T-cell (primary cell): ENCODE data around the gene HSD17B2. TPM values are rescaled to one million over a fixed set of nuclear protein-coding genes. Genes with fewer than 3 reads are reported as not detected.
"Not testable (repeated sequence)": the region's sequence is repeated elsewhere in the genome, so short reads cannot be mapped to it uniquely, and the experiment has no call there.

Source experiments
- ATAC-seq, 4 experiments: fragments of 200-7000 bp in 3 of 4; fragments of 150-1000 bp in 1 of 4; cut with Tn5 transposase; replicated peaks in 1 of 4; 1 replicate in 3 of 4; 2 replicates in 1 of 4; pipeline ENCODE4 v1.10.0; 2021; ENCODE audit warnings: moderate library complexity in 3 of 4, mild to moderate bottlenecking in 2 of 4, moderate number of reproducible peaks in 1 of 4
- CTCF ChIA-PET, 2 donors: fragments of 300-600 bp; sonication (Branson Sonifier 250); formaldehyde crosslinking; loops; one replicate each; lab custom pipeline; 2022; ENCODE audit warnings: antibody characterized with exemption in 2 of 2; lab: Charles Lee
- POLR2A ChIA-PET, 2 donors: fragments of 300-600 bp; sonication (Branson Sonifier 250); formaldehyde crosslinking; loops; one replicate each; lab custom pipeline; 2022; ENCODE audit warnings: antibody characterized with exemption in 2 of 2; lab: Charles Lee
- DNase-seq, 35 experiments: peaks; one replicate each; pipeline versions ENCODE4 v3.0.0 to v3.0.0-alpha.2; 2013 to 2023
- H3K27ac ChIP-seq: one replicate; pipeline ENCODE4 v1.5.1; 2013; ENCODE audit warnings: low read length
- H3K27me3 ChIP-seq, 2 experiments: replicated peaks in 1 of 2; 1 replicate in 1 of 2; 2 replicates in 1 of 2; pipeline versions ENCODE4 v1.6.1 to v1.7.0; 2013; ENCODE audit warnings: low read length in 1 of 2, mixed read lengths in 1 of 2; ENCODE audit not compliant: control insufficient read depth in 2 of 2, insufficient read depth in 2 of 2; ENCODE audit errors: extremely low read depth in 1 of 2
- H3K36me3 ChIP-seq, 2 donors: 1 replicate in 1 of 2; 2 replicates in 1 of 2; pipeline versions ENCODE4 v1.6.1 to v1.7.0; 2013; ENCODE audit warnings: low read length in 1 of 2; ENCODE audit not compliant: control insufficient read depth in 2 of 2, insufficient read depth in 1 of 2; ENCODE audit errors: extremely low read depth in 1 of 2
- H3K4me1 ChIP-seq, 2 experiments: 1 replicate in 1 of 2; 2 replicates in 1 of 2; pipeline versions ENCODE4 v1.6.1 to v1.7.0; 2013; ENCODE audit warnings: low read length in 2 of 2, mixed read lengths in 1 of 2; ENCODE audit not compliant: insufficient read depth in 2 of 2, control insufficient read depth in 1 of 2; ENCODE audit errors: extremely low read depth in 1 of 2
- H3K4me3 ChIP-seq, 2 donors: 1 replicate in 1 of 2; 2 replicates in 1 of 2; pipeline versions ENCODE4 v1.5.1 to v1.7.0; 2013; ENCODE audit warnings: mild to moderate bottlenecking in 2 of 2, low read length in 1 of 2, moderate library complexity in 1 of 2; ENCODE audit not compliant: control insufficient read depth in 1 of 2; ENCODE audit errors: extremely low read depth in 1 of 2
- H3K9me3 ChIP-seq: 2 replicates; pipeline ENCODE4 v1.7.0; 2013
- H3K27ac Mint-ChIP-seq, 2 donors: one replicate each; pipeline ENCODE4 v1.8.0; 2020 to 2021; ENCODE audit warnings: mild to moderate bottlenecking in 2 of 2, mixed read lengths in 2 of 2
- H3K27me3 Mint-ChIP-seq, 2 donors: one replicate each; pipeline ENCODE4 v1.8.0; 2021 to 2022; ENCODE audit warnings: mixed read lengths in 2 of 2
- H3K36me3 Mint-ChIP-seq: one replicate; pipeline ENCODE4 v1.8.0; 2021; ENCODE audit warnings: mixed read lengths
- H3K4me1 Mint-ChIP-seq, 3 donors: one replicate each; pipeline ENCODE4 v1.8.0; 2020 to 2022; ENCODE audit warnings: mixed read lengths in 3 of 3, mild to moderate bottlenecking in 1 of 3
- H3K4me3 Mint-ChIP-seq, 3 donors: one replicate each; pipeline ENCODE4 v1.8.0; 2020 to 2022; ENCODE audit warnings: mild to moderate bottlenecking in 3 of 3, mixed read lengths in 3 of 3, moderate library complexity in 3 of 3
- H3K9me3 Mint-ChIP-seq, 3 donors: one replicate each; pipeline ENCODE4 v1.8.0; 2020 to 2022; ENCODE audit warnings: mixed read lengths in 3 of 3
- WGBS: methylation state at CpG from one replicate; pipeline ENCODE4 v1.1.5; 2013; ENCODE audit warnings: missing lambda C conversion rate; ENCODE audit not compliant: insufficient coverage; 5-methylcytosine and 5-hydroxymethylcytosine counted together
- total RNA-seq, 35 experiments: library from RNA in 6 of 35; stranded (reverse) in 6 of 35; fragments of 120-200 nt in 1 of 35; gene quantifications; one replicate each; pipeline versions ENCODE4 v1.2.1 to v1.2.4 and lab custom pipeline; 2013 to 2026

Gene HSD17B2
- total RNA-seq, 5 donors from 2014 or later (not counting 1 experiment from before 2014, with no cell fraction given) = not detected

GRCh38 chr16:82007189-82007588 lies 27.9 kb upstream of the HSD17B2 start:
- peaks cover 3 to 14% of the 10 kb centered on the region in 2 experiments for H3K4me1 ChIP-seq
- Mint-ChIP-seq H3K9me3 (peaks cover 0 to 8% (median 0%) of the 10 kb centered on the region in 3 donors), H3K4me3 (no peak overlapping the region), H3K27ac (no peak overlapping the region), H3K4me1 (peaks cover 14 to 36% (median 22%) of the 10 kb centered on the region in 3 donors), H3K36me3 (peaks cover 22% of the 10 kb centered on the region), H3K27me3 (peaks cover 0 to 14% of the 10 kb centered on the region in 2 donors)
- H3K27me3 ChIP-seq = no peaks in the 10 kb centered on the region
- ChIA-PET CTCF (interaction anchor here in 1 of 2 donors (0.6 kb wide), 1 partner anchor 120 kb away, joined by 3 read pairs; no protein-coding TSS in a partner anchor), POLR2A (no interaction called here)
- no peak overlapping the region for H3K27ac ChIP-seq
- peaks cover 0 to 7% of the 10 kb centered on the region in 2 donors for H3K36me3 ChIP-seq
- 100% methylated on average over 1 of the region's 2 CpGs for WGBS
- ATAC-seq (no peak), DNase-seq (no peak)
- H3K4me3 ChIP-seq = no peak overlapping the region
- H3K9me3 ChIP-seq = no peaks in the 10 kb centered on the region

- Histone ChIP-seq H3K27me3 (peaks cover 0 to 2% of the 10 kb centered on the region in 2 experiments), H3K9me3 (no peaks in the 10 kb centered on the region), H3K36me3 (peaks cover 0 to 2% of the 10 kb centered on the region in 2 donors), H3K27ac (no peak overlapping the region), H3K4me1 (peaks cover 3 to 14% of the 10 kb centered on the region in 2 experiments), H3K4me3 (no peak overlapping the region)
- peaks cover 8 to 22% of the 10 kb centered on the region in 2 donors for H3K27me3 Mint-ChIP-seq
- ChIA-PET POLR2A (no interaction called here), CTCF (no interaction called here)
- H3K9me3 Mint-ChIP-seq = peaks cover 0 to 8% (median 0%) of the 10 kb centered on the region in 3 donors
- H3K4me1 Mint-ChIP-seq = peaks cover 14 to 36% (median 22%) of the 10 kb centered on the region in 3 donors
- no peak overlapping the region for H3K27ac Mint-ChIP-seq
- WGBS = 97% methylated on average over 3 of the region's 9 CpGs
- DNase-seq (no peak), ATAC-seq (no peak)
- H3K36me3 Mint-ChIP-seq = peaks cover 18% of the 10 kb centered on the region
- peak overlapping the region in 1 of 3 donors; percentile 31 for H3K4me3 Mint-ChIP-seq
These were observed 26.0 kb upstream of the HSD17B2 start for GRCh38 chr16:82008957-82009592.

- POLR2A ChIA-PET, ATAC-seq, H3K4me3 ChIP-seq, H3K36me3 ChIP-seq, H3K27me3 ChIP-seq, H3K9me3 ChIP-seq, H3K27ac ChIP-seq, DNase-seq, H3K9me3 Mint-ChIP-seq, CTCF ChIA-PET, H3K27ac Mint-ChIP-seq: not testable (repeated sequence)
- Mint-ChIP-seq H3K4me1 (peaks cover 14 to 34% (median 22%) of the 10 kb centered on the region in 3 donors), H3K4me3 (peak overlapping the region in 1 of 3 donors; percentile 31), H3K36me3 (peaks cover 12% of the 10 kb centered on the region), H3K27me3 (peaks cover 8 to 22% of the 10 kb centered on the region in 2 donors)
- peaks cover 3 to 14% of the 10 kb centered on the region in 2 experiments for H3K4me1 ChIP-seq
- WGBS = no CpG with 5 or more reads among the region's 4 CpGs
These were observed 25.3 kb upstream of the HSD17B2 start for GRCh38 chr16:82009789-82010188.

GRCh38 chr16:82010649-82011048 lies 24.4 kb upstream of the HSD17B2 start:
- ATAC-seq (no peak), DNase-seq (no peak)
- Histone ChIP-seq H3K27me3 (peaks cover 0 to 3% of the 10 kb centered on the region in 2 experiments), H3K27ac (no peak overlapping the region), H3K9me3 (no peaks in the 10 kb centered on the region), H3K36me3 (no peaks in the 10 kb centered on the region), H3K4me3 (peak overlapping the region; percentile 71 to 81), H3K4me1 (peaks cover 3 to 14% of the 10 kb centered on the region in 2 experiments)
- H3K4me1 Mint-ChIP-seq = peaks cover 14 to 31% (median 22%) of the 10 kb centered on the region in 3 donors
- CTCF ChIA-PET = no interaction called here
- POLR2A ChIA-PET = no interaction called here
- H3K9me3 Mint-ChIP-seq = peaks cover 3 to 12% (median 4%) of the 10 kb centered on the region in 3 donors
- WGBS = 75% methylated on average over 7 of the region's 8 CpGs
- H3K36me3 Mint-ChIP-seq = peaks cover 12% of the 10 kb centered on the region
- peak overlapping the region in 1 of 2 donors; percentile 85 for H3K27ac Mint-ChIP-seq
- H3K27me3 Mint-ChIP-seq = peaks cover 8 to 23% of the 10 kb centered on the region in 2 donors
- peak overlapping the region; percentile 82 to 86 (median 84) for H3K4me3 Mint-ChIP-seq

DNA sequence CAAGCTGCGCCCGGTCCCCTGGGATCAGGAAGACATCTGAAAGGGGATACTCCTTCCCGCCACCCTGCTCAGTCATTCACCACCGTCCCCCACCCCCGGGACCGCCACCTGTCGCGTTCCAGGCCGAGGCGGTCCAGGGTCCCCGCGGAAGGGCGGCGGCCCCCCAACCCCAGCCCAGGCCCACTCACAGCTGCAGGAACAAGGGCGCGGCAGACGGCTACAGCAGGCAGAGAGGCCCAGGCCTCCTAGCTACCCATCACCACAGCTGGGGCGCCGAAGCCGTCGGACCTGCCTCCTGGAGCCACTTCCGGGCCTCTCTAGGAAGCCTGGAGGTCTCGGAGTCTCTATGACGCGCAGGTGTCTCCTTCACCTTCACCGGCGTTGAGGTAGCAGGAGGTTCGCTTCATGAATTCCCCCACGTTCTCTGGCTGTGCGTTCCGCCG lies 23.8 kb upstream of the HSD17B2 start, which contains the start of gene SDR42E1:
Gene SDR42E1, minus strand, starts transcription at position 272 of the 443 bp plus-strand sequence. CDS start 10,612 bp downstream, outside the sequence.
- H3K36me3 Mint-ChIP-seq = peaks cover 12% of the 10 kb centered on the region
- CTCF ChIA-PET = interaction anchor here in 1 of 2 donors (0.7 kb wide), 1 partner anchor 288 kb away, joined by 3 read pairs; no protein-coding TSS in a partner anchor

DNA sequence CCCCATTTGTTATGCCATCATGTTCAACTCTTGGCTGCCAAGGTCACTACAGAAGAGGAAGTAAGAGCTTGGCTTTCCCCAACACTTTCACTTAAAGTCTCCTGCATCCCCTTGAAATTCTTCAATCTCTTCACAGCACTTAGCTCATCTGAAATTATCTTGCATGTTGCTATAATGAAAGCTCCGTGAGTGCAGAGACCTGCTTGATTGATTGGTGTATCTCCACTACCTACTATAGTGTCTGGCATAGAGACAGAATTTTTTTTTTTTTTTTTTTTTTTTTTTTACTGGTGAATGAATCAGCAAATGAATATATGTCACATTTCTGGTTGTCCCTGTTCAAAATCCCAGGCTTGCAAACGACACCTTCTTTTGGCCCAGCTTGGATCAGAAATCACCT lies 21.9 kb upstream of the HSD17B2 start:
- Mint-ChIP-seq H3K9me3 (peaks cover 3 to 9% (median 4%) of the 10 kb centered on the region in 3 donors), H3K27me3 (peaks cover 10 to 27% of the 10 kb centered on the region in 2 donors), H3K4me3 (peak overlapping the region in 1 of 3 donors; percentile 27), H3K36me3 (peaks cover 9% of the 10 kb centered on the region), H3K27ac (no peak overlapping the region), H3K4me1 (peaks cover 14 to 24% (median 15%) of the 10 kb centered on the region in 3 donors)
- H3K36me3 ChIP-seq = no peaks in the 10 kb centered on the region
- H3K27ac ChIP-seq = no peak overlapping the region
- ChIA-PET CTCF (interaction anchor here in 1 of 2 donors (0.7 kb wide), 1 partner anchor 390 kb away, joined by 4 read pairs; no protein-coding TSS in a partner anchor), POLR2A (interaction anchor here in 1 of 2 donors (0.7 kb wide), 1 partner anchor 799 kb away, joined by 19 read pairs; no protein-coding TSS in a partner anchor)
- H3K9me3 ChIP-seq = no peaks in the 10 kb centered on the region
- H3K4me3 ChIP-seq = no peak overlapping the region
- no CpG with 5 or more reads among the region's 2 CpGs for WGBS
- peaks cover 3% of the 10 kb centered on the region in 2 experiments for H3K27me3 ChIP-seq
- ATAC-seq = no peak
- H3K4me1 ChIP-seq = peaks cover 3 to 14% of the 10 kb centered on the region in 2 experiments
- no peak for DNase-seq

More for the DNA sequence above, 23.8 kb upstream of the HSD17B2 start, which contains the start of gene SDR42E1:
- Histone ChIP-seq H3K27ac (peak within 1 kb of the TSS; percentile 38), H3K9me3 (no peaks in the 10 kb centered on the region), H3K4me1 (peaks cover 3 to 14% of the 10 kb centered on the region in 2 experiments), H3K27me3 (peaks cover 0 to 3% of the 10 kb centered on the region in 2 experiments), H3K36me3 (no peaks in the 10 kb centered on the region), H3K4me3 (peak within 1 kb of the TSS; percentile 71 to 81)
- H3K4me3 Mint-ChIP-seq = peak within 1 kb of the TSS; percentile 82 to 86 (median 84)
- POLR2A ChIA-PET = no interaction called here
- H3K9me3 Mint-ChIP-seq = peaks cover 3 to 12% (median 4%) of the 10 kb centered on the region in 3 donors
- DNase-seq (peak; percentile 49 to 78 (median 67)), ATAC-seq (peak; percentile 90 to 97 (median 94))
- peak within 1 kb of the TSS in 1 of 2 donors; percentile 85 for H3K27ac Mint-ChIP-seq
- 2% methylated on average over 26 of the region's 32 CpGs for WGBS
- H3K27me3 Mint-ChIP-seq = peaks cover 8 to 25% of the 10 kb centered on the region in 2 donors
- H3K4me1 Mint-ChIP-seq = peaks cover 14 to 27% (median 19%) of the 10 kb centered on the region in 3 donors
